ENCODE results near the gene SLC37A2. TPM values are rescaled to one million over a fixed set of nuclear protein-coding genes. Genes with fewer than 3 reads are reported as not detected.
"Not testable (repeated sequence)": the region's sequence is repeated elsewhere in the genome, so short reads cannot be mapped to it uniquely, and the experiment has no call there.

Gene SLC37A2
- total RNA-seq, 1 donor from 2014 or later: 1.3 TPM

DNA sequence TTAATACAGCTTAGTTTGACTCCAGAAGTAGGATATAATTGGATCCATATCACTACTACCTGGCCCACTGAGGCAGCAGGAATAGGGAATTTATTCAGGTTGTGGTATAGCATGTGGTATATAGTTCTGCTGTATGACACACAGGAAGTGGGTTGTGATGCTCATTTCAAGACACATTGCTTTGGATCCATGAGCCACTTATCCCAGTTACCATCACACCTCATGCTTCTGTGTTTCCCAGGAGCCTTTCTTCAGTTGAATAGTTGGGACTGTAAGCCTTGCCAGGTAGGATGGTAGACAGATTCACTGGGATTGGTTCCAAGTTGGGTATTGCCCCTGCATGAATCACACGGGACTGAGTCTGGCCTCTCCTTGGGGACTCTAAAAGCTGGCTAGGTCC is 9.9 kb upstream of the SLC37A2 start:
- FAIRE-seq: no peak
- Mint-ChIP-seq H3K4me1 (ENCODE audit: low read depth, unreplicated experiment) (no peaks in the 10 kb centered on the region), H3K36me3 (ENCODE audit: low read depth, unreplicated experiment) (no peaks in the 10 kb centered on the region), H3K27ac (ENCODE audit: unreplicated experiment) (no peak overlapping the region), H3K4me3 (ENCODE audit: unreplicated experiment) (no peak overlapping the region), H3K27me3 (ENCODE audit: low read depth, unreplicated experiment) (no peaks in the 10 kb centered on the region), H3K9me3 (ENCODE audit: unreplicated experiment) (no peaks in the 10 kb centered on the region)
- H3K79me2 ChIP-seq (ENCODE audit: insufficient read depth, low read length): no peaks in the 10 kb centered on the region
- no peaks in the 10 kb centered on the region for H3K36me3 ChIP-seq (ENCODE audit: insufficient read depth, low read length)
- H3K9me3 ChIP-seq (ENCODE audit: insufficient read depth, low read depth, low read length): no peaks in the 10 kb centered on the region
- TF ChIP-seq, protein P1, sequence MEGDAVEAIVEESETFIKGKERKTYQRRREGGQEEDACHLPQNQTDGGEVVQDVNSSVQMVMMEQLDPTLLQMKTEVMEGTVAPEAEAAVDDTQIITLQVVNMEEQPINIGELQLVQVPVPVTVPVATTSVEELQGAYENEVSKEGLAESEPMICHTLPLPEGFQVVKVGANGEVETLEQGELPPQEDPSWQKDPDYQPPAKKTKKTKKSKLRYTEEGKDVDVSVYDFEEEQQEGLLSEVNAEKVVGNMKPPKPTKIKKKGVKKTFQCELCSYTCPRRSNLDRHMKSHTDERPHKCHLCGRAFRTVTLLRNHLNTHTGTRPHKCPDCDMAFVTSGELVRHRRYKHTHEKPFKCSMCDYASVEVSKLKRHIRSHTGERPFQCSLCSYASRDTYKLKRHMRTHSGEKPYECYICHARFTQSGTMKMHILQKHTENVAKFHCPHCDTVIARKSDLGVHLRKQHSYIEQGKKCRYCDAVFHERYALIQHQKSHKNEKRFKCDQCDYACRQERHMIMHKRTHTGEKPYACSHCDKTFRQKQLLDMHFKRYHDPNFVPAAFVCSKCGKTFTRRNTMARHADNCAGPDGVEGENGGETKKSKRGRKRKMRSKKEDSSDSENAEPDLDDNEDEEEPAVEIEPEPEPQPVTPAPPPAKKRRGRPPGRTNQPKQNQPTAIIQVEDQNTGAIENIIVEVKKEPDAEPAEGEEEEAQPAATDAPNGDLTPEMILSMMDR (IDR thresholded peaks at IDR 0.05; ENCODE audit: insufficient read depth, low read depth, low read length): no peak
- TF ChIP-seq EZH2 (IDR thresholded peaks at IDR 0.05; ENCODE audit: insufficient read depth, low read length): no peak
- H3K27me3 ChIP-seq (ENCODE audit: insufficient read depth, low read length): no peaks in the 10 kb centered on the region
- no peak overlapping the region for H3K9ac ChIP-seq (ENCODE audit: low read length)
- no peak overlapping the region for H2AFZ ChIP-seq (ENCODE audit: low read depth, low read length)
- no peak overlapping the region for H3K4me2 ChIP-seq (ENCODE audit: low read length)
- H4K20me1 ChIP-seq (ENCODE audit: insufficient read depth, low read length): no peaks in the 10 kb centered on the region
- DNase-seq (ENCODE audit: low read depth): no peak
- H3K27ac ChIP-seq (ENCODE audit: low read depth, low read length): no peak overlapping the region
- H3K4me3 ChIP-seq (ENCODE audit: insufficient read depth, low read depth, low read length): no peak overlapping the region
- no peaks in the 10 kb centered on the region for H3K4me1 ChIP-seq (ENCODE audit: insufficient read depth, low read length)

DNA sequence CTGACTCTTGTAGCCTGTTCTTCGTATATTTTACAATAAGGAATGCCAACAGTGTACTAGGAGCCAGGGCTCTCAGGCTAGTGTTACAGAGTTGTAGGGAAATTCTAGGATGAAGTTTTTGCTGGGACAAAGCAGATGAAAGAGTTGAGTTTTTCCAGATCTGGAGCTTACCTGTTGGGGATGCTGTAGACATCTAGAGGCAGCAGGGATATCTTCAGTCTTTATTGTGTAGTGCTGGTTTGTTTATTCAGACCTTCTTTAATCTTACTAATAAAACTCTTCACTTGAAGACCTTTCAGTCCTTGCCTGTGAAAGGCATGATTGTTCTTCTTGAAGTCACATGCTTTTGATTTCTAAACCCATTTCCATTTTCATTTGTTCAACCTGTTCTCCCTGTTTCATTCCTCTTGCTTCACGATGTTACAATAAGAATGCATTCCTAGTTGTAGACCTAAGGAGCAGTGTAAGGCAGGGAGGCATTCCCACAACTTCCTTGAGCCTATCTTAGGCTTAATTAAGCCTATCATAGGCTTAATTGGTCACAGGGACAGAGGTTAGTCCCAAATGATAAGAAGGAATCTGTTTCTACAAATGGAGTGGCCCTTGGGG is 7.9 kb upstream of the SLC37A2 start:
- no peaks in the 10 kb centered on the region for H3K27me3 ChIP-seq (ENCODE audit: insufficient read depth, low read length)
- Mint-ChIP-seq H3K4me1 (ENCODE audit: low read depth, unreplicated experiment) (no peaks in the 10 kb centered on the region), H3K4me3 (ENCODE audit: unreplicated experiment) (no peak overlapping the region), H3K36me3 (ENCODE audit: low read depth, unreplicated experiment) (no peaks in the 10 kb centered on the region), H3K27ac (ENCODE audit: unreplicated experiment) (no peak overlapping the region), H3K9me3 (ENCODE audit: unreplicated experiment) (no peaks in the 10 kb centered on the region), H3K27me3 (ENCODE audit: low read depth, unreplicated experiment) (no peaks in the 10 kb centered on the region)
- no peak for DNase-seq (ENCODE audit: low read depth)
- H3K27ac ChIP-seq (ENCODE audit: low read depth, low read length): no peak overlapping the region
- no peaks in the 10 kb centered on the region for H3K79me2 ChIP-seq (ENCODE audit: insufficient read depth, low read length)
- no peak overlapping the region for H2AFZ ChIP-seq (ENCODE audit: low read depth, low read length)
- no peak overlapping the region for H3K9ac ChIP-seq (ENCODE audit: low read length)
- H3K4me1 ChIP-seq (ENCODE audit: insufficient read depth, low read length): no peaks in the 10 kb centered on the region
- no peak overlapping the region for H3K4me2 ChIP-seq (ENCODE audit: low read length)
- H3K36me3 ChIP-seq (ENCODE audit: insufficient read depth, low read length): no peaks in the 10 kb centered on the region
- TF ChIP-seq EZH2 (IDR thresholded peaks at IDR 0.05; ENCODE audit: insufficient read depth, low read length): no peak
- TF ChIP-seq, protein P1 (IDR thresholded peaks at IDR 0.05; ENCODE audit: insufficient read depth, low read depth, low read length): no peak
- FAIRE-seq: no peak
- H4K20me1 ChIP-seq (ENCODE audit: insufficient read depth, low read length): no peaks in the 10 kb centered on the region
- no peaks in the 10 kb centered on the region for H3K9me3 ChIP-seq (ENCODE audit: insufficient read depth, low read depth, low read length)
- H3K4me3 ChIP-seq (ENCODE audit: insufficient read depth, low read depth, low read length): no peak overlapping the region

DNA sequence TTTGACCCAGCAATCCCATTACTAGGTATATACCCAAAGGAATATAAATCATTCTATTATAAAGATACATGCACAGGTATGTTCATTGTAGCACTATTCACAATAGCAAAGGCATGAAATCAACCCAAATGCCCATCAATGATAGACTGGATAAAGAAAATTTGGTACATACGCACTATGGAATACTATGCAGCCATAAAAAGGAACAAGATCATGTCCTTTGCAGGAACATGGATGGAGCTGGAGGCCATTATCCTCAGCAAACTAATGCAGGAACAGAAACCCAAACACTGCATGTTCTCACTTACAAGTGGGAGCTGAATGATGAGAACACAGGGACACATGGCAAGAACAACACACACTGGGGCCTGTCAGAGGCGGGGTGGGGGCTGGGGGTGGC is 7.0 kb upstream of the SLC37A2 start:
- not testable (repeated sequence) for H3K9me3 Mint-ChIP-seq (ENCODE audit: unreplicated experiment); H3K4me3 Mint-ChIP-seq (ENCODE audit: unreplicated experiment); H3K4me1 Mint-ChIP-seq (ENCODE audit: low read depth, unreplicated experiment); H3K36me3 Mint-ChIP-seq (ENCODE audit: low read depth, unreplicated experiment); H3K9ac ChIP-seq (ENCODE audit: low read length); FAIRE-seq; H3K9me3 ChIP-seq (ENCODE audit: insufficient read depth, low read depth, low read length); H4K20me1 ChIP-seq (ENCODE audit: insufficient read depth, low read length); H3K4me3 ChIP-seq (ENCODE audit: insufficient read depth, low read depth, low read length); DNase-seq (ENCODE audit: low read depth); H3K27me3 Mint-ChIP-seq (ENCODE audit: low read depth, unreplicated experiment); H3K36me3 ChIP-seq (ENCODE audit: insufficient read depth, low read length); H2AFZ ChIP-seq (ENCODE audit: low read depth, low read length); H3K27me3 ChIP-seq (ENCODE audit: insufficient read depth, low read length); H3K27ac Mint-ChIP-seq (ENCODE audit: unreplicated experiment); H3K27ac ChIP-seq (ENCODE audit: low read depth, low read length); H3K4me1 ChIP-seq (ENCODE audit: insufficient read depth, low read length); H3K79me2 ChIP-seq (ENCODE audit: insufficient read depth, low read length); H3K4me2 ChIP-seq (ENCODE audit: low read length)
